B cell (primary cell): ENCODE results near the gene PCGF3. TPM values are rescaled to one million over a fixed set of nuclear protein-coding genes. Genes with fewer than 3 reads are reported as not detected.

Experiments used
- ATAC-seq: fragments of 200-7000 bp; cut with Tn5 transposase; one replicate; pipeline ENCODE4 v1.10.0; 2021; ENCODE audit warnings: low read depth, mild to moderate bottlenecking, moderate number of reproducible peaks, moderate library complexity
- CTCF ChIA-PET: fragments of 350-600 bp; sonication (Branson Sonifier 250); formaldehyde crosslinking; loops from one replicate; lab custom pipeline; 2021; ENCODE audit warnings: antibody characterized with exemption, inconsistent platforms; lab: Charles Lee
- POLR2A ChIA-PET: fragments of 350-600 bp; sonication (Branson Sonifier 250); formaldehyde crosslinking; loops from one replicate; lab custom pipeline; 2021; ENCODE audit warnings: antibody characterized with exemption; lab: Charles Lee
- DNase-seq: peaks from one replicate; pipeline ENCODE4 v3.0.0; 2013
- H2AFZ ChIP-seq: 2 replicates; pipeline ENCODE4 v1.6.1; 2012; ENCODE audit warnings: mild to moderate bottlenecking, low read depth, low read length; ENCODE audit not compliant: insufficient read depth, poor library complexity, severe bottlenecking
- H3K27ac ChIP-seq, 2 donors: 1 replicate in 1 of 2; 2 replicates in 1 of 2; pipeline ENCODE4 v1.5.1; 2012 to 2013; ENCODE audit warnings: low read length in 2 of 2, mild to moderate bottlenecking in 2 of 2, moderate library complexity in 1 of 2
- H3K27me3 ChIP-seq, 4 experiments: fragments of 200-600 bp in 1 of 4; sonication (generic) in 1 of 4; replicated peaks in 1 of 4; 1 replicate in 2 of 4; 2 replicates in 2 of 4; pipeline versions ENCODE4 v1.6.1 to v1.7.0; 2013 to 2016; ENCODE audit warnings: low read length in 3 of 4, mild to moderate bottlenecking in 2 of 4, mixed read lengths in 1 of 4, moderate library complexity in 1 of 4; ENCODE audit not compliant: insufficient read depth in 4 of 4, control insufficient read depth in 3 of 4; ENCODE audit errors: control extremely low read depth in 1 of 4
- H3K36me3 ChIP-seq, 2 experiments: replicated peaks in 1 of 2; 1 replicate in 1 of 2; 2 replicates in 1 of 2; pipeline versions ENCODE4 v1.6.1 to v1.7.1; 2013; ENCODE audit warnings: low read length in 1 of 2; ENCODE audit not compliant: insufficient read depth in 2 of 2, control insufficient read depth in 1 of 2; ENCODE audit errors: control extremely low read depth in 1 of 2, extremely low read depth in 1 of 2
- H3K4me1 ChIP-seq, 2 donors: fragments of 200-600 bp in 1 of 2; sonication (generic) in 1 of 2; 1 replicate in 1 of 2; 2 replicates in 1 of 2; pipeline versions ENCODE4 v1.5.1 to v1.6.1; 2013 to 2017; ENCODE audit warnings: low read length in 2 of 2; ENCODE audit not compliant: control insufficient read depth in 2 of 2, insufficient read depth in 2 of 2
- H3K4me2 ChIP-seq: replicated peaks from 2 replicates; pipeline ENCODE3; 2012; ENCODE audit warnings: mild to moderate bottlenecking, low read depth, low read length; ENCODE audit not compliant: poor library complexity, severe bottlenecking
- H3K4me3 ChIP-seq, 5 experiments: fragments of 200-600 bp in 1 of 5; sonication (generic) in 1 of 5; 1 replicate in 3 of 5; 2 replicates in 2 of 5; pipeline versions ENCODE4 v1.5.1 to v1.7.0; 2011 to 2016; ENCODE audit warnings: low read length in 4 of 5, mild to moderate bottlenecking in 4 of 5, low read depth in 2 of 5, control low read depth in 1 of 5, moderate library complexity in 1 of 5; ENCODE audit not compliant: insufficient read depth in 1 of 5; ENCODE audit errors: control extremely low read depth in 1 of 5, extremely low read depth in 1 of 5
- H3K79me2 ChIP-seq: fragments of 200-600 bp; sonication (generic); one replicate; pipeline ENCODE4 v1.6.0; 2016; ENCODE audit warnings: low read length; ENCODE audit not compliant: control insufficient read depth, insufficient read depth
- H3K9ac ChIP-seq: fragments of 200-600 bp; sonication (generic); 2 replicates; pipeline ENCODE4 v1.6.1; 2017; ENCODE audit warnings: mild to moderate bottlenecking, low read length, moderate library complexity
- H3K9me3 ChIP-seq, 3 donors: one replicate each; pipeline versions ENCODE4 v1.6.1 to v1.7.1; 2013; ENCODE audit warnings: low read length in 2 of 3; ENCODE audit not compliant: control insufficient read depth in 2 of 3, insufficient read depth in 1 of 3; ENCODE audit errors: control extremely low read depth in 1 of 3
- H4K20me1 ChIP-seq: 2 replicates; pipeline ENCODE4 v1.6.0; 2012; ENCODE audit warnings: mild to moderate bottlenecking, low read length; ENCODE audit not compliant: insufficient read depth, control insufficient read depth, poor library complexity, severe bottlenecking
- H3K27ac Mint-ChIP-seq: one replicate; pipeline ENCODE4 v1.8.0; 2021; ENCODE audit warnings: mixed read lengths
- H3K27me3 Mint-ChIP-seq: one replicate; pipeline ENCODE4 v1.8.0; 2021; ENCODE audit warnings: mixed read lengths
- H3K4me1 Mint-ChIP-seq: one replicate; pipeline ENCODE4 v1.8.0; 2021; ENCODE audit warnings: mixed read lengths
- H3K4me3 Mint-ChIP-seq: one replicate; pipeline ENCODE4 v1.8.0; 2021; ENCODE audit warnings: mixed read lengths
- H3K9me3 Mint-ChIP-seq: one replicate; pipeline ENCODE4 v1.8.0; 2022; ENCODE audit warnings: mixed read lengths; ENCODE audit not compliant: insufficient read depth
- EZH2 ChIP-seq: IDR thresholded peaks from 2 replicates; pipeline ENCODE4 v1.6.1; 2012; ENCODE audit warnings: borderline replicate concordance, low read depth, mild to moderate bottlenecking, moderate library complexity, low read length; ENCODE audit not compliant: insufficient read depth, poor library complexity, severe bottlenecking
- WGBS: methylation state at CpG from one replicate; pipeline ENCODE4 v1.1.5; 2013; ENCODE audit warnings: missing lambda C conversion rate; ENCODE audit not compliant: insufficient coverage; 5-methylcytosine and 5-hydroxymethylcytosine counted together
- intact Hi-C: fragments of 100-400 bp; cut with micrococcal nuclease; formaldehyde crosslinking; loops from one replicate; pipeline ENCODE4 v1.10.0; 2022
- polyA plus RNA-seq: library from polyadenylated mRNA; depleted of rRNA; stranded (reverse); fragments of >200 nt; gene quantifications from 2 replicates; pipeline ENCODE4 v1.2.3, GENCODE V29; 2012
- total RNA-seq, 2 donors: library from RNA; stranded (reverse); fragments of 120-200 nt in 1 of 2; gene quantifications; 1 replicate in 1 of 2; 2 replicates in 1 of 2; pipeline versions ENCODE4 v1.2.3 to v1.2.4, GENCODE V29; 2013 to 2022
- TF ChIP-seq, protein P1 (sequence below): fragments of 200-600 bp; IDR thresholded peaks from one replicate; pipeline ENCODE4 v1.8.0; 2022; ENCODE audit warnings: antibody characterized with exemption, mild to moderate bottlenecking

The PCGF3 gene
- total and polyA plus RNA-seq, 2 donors (not counting 1 experiment from before 2014, with no cell fraction given), result 65.7 to 90.3 TPM

- peaks cover 6% of the 10 kb centered on the region for H3K4me1 Mint-ChIP-seq
Measured at GRCh38 chr4:721261-722168, 15.9 kb downstream of the PCGF3 start.

More at GRCh38 chr4:721261-722168, 15.9 kb downstream of the PCGF3 start:
- Histone ChIP-seq H3K4me2 (no peak overlapping the region), H3K79me2 (peaks cover 81% of the 10 kb centered on the region), H2AFZ (no peak overlapping the region), H3K9me3 (peaks cover 0 to 12% (median 0%) of the 10 kb centered on the region in 3 donors), H3K4me3 (no peak overlapping the region), H3K4me1 (no peaks in the 10 kb centered on the region), H3K36me3 (no peaks in the 10 kb centered on the region), H3K9ac (no peak overlapping the region), H3K27ac (no peak overlapping the region), H3K27me3 (no peaks in the 10 kb centered on the region), H4K20me1 (peaks cover 89% of the 10 kb centered on the region)
- intact Hi-C loops, result no loop called here
- H3K27ac Mint-ChIP-seq, result no peak overlapping the region
- no peak overlapping the region for H3K4me3 Mint-ChIP-seq
- ChIA-PET CTCF (no interaction called here), POLR2A (no interaction called here)
- DNase-seq (no peak), ATAC-seq (no peak)
- TF ChIP-seq EZH2, result no peak
- TF ChIP-seq, protein P1, sequence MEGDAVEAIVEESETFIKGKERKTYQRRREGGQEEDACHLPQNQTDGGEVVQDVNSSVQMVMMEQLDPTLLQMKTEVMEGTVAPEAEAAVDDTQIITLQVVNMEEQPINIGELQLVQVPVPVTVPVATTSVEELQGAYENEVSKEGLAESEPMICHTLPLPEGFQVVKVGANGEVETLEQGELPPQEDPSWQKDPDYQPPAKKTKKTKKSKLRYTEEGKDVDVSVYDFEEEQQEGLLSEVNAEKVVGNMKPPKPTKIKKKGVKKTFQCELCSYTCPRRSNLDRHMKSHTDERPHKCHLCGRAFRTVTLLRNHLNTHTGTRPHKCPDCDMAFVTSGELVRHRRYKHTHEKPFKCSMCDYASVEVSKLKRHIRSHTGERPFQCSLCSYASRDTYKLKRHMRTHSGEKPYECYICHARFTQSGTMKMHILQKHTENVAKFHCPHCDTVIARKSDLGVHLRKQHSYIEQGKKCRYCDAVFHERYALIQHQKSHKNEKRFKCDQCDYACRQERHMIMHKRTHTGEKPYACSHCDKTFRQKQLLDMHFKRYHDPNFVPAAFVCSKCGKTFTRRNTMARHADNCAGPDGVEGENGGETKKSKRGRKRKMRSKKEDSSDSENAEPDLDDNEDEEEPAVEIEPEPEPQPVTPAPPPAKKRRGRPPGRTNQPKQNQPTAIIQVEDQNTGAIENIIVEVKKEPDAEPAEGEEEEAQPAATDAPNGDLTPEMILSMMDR, result no peak
- H3K27me3 Mint-ChIP-seq, result no peaks in the 10 kb centered on the region
- 88% methylated on average over 30 of the region's 31 CpGs for WGBS
- H3K9me3 Mint-ChIP-seq, result no peaks in the 10 kb centered on the region
